HUDEP-2 (cell line): ENCODE measurements around the gene SLC22A31.
A peak's percentile ranks its signal among the peaks of the same experiment; 100 is the strongest.

Source experiments
- DNase-seq, 76 experiments: peaks; one replicate each; lab custom pipeline; 2025; ENCODE audit not compliant: unreplicated experiment in 76 of 76; lab: John Stamatoyannopoulos, UW

SLC22A31 gene

DNA sequence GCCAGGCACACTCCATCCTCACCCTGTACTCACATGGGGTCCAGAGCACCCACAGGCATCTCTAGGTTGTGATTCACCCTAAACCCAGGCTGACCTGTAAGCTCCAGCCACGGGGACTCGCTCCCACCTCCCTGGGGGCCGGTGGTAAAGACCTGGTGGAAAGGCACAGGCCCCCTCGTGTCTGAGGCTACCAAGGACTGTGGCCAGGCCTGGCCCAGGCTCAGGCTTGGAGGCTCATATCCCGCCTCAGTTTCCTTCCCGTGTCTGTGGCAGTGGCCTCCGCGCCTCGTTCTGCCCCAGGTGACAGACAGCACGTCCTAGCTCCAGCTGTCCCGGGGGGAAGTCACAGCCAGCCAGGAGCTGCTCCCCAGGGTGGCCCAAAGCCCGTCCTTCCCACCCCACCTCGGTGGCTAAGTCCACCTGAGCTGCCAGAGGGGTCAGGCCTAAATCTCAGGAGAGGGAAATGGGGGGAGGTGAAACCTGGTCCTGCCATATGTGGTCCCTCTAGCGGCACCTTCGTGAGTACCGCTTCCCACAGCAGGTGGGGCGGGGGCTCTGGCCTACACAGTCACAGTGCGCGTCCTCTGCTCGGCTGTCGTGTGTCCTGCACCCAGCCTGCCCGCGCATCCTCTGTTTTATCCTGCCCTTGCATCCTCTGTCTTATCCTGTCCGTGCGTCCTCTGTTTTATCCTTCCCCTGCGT lies 16.2 kb downstream of the SLC22A31 start:
- no peak for DNase-seq

DNA sequence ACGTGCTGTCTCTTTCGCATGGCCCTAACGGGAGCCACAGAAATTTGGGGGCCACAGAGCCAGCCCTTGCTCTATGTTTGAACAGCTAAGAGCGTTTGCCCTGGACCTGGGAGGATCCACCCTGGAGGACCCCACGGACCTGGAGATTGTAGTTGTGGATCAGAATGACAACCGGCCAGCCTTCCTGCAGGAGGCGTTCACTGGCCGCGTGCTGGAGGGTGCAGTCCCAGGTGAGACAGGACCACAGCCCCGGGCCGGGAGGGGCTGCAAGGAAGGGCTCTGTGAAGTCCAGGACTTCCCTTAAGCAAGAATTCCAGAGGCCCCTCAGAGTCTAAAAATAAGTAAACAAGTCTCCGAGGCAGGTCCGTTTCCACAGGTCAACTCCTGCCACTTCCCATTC lies 16.9 kb downstream of the SLC22A31 start:
- DNase-seq: no peak

DNA sequence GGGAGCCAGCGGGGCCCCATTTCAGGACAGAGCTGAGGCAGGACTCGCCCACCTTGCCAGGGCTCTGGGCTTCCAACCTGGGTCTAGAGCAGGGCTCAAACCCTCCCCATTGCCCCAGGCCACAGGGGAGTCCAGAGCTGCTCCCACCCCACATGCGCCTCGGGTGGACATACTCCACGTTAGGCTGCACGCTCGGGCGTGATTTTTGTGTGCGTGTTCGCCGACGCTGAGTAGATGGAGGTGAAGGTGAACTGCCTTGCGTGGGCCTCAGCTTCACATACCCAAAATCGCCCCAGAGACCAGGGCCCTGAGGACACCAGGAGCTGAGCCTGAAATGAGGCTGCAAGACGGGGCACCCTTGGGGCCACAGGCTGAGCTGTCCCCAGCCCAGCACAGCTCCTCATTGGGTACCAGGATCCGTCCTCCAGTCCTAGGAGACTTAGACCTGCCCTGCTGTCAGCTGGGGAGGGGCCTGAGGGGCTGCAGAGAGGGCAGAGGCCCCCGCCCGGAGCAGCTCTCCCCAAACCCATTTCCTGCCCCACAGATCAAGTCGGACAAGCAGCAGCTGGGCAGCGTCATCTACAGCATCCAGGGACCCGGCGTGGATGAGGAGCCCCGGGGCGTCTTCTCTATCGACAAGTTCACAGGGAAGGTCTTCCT lies 20.6 kb downstream of the SLC22A31 start:
- DNase-seq: no peak

- no peak for DNase-seq
These were observed 21.2 kb downstream of the SLC22A31 start for GRCh38 chr16:89179148-89179484.

- DNase-seq: no peak
These were observed 21.7 kb downstream of the SLC22A31 start for GRCh38 chr16:89178453-89179147.

DNA sequence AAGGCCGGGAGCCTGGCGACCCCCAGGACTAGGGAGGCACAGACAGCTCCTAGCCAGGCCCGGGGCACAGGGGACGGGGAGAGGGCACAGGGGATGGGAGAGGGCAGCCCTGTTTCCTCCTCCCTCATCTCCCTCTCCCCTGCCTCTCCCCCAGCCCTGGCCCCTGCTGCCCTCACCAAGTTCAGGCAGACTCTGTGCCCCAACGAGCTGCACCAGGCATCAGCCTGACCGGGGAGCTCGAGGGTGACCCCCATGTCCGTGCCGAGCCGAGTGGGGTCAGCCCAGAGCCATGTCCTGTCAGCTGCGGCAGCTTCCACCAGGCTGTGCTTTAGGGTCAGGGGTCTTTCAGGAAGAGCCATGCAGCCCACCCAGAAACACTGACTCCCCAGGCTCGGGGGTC lies 22.8 kb downstream of the SLC22A31 start:
- DNase-seq: no peak

DNA sequence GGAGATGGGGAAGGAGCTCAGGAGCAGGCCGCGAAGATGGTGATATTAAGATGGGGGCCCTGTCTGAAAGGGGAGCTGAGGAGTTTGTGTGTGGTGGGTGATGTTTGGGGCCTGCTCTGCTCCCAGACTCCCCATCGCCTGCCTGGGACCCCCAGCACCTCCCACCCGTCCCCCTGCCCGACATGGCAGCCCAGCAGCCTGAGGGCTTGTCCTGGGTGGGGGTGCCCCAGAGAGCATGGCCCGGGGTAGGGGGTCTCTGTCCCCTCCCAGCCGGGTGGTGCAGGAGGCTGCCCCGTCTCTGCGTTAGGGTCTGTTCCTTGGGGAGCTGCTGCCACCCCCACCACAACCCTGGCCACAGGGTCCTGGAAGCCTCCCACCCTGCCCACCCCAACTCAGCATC lies 23.6 kb downstream of the SLC22A31 start:
- no peak for DNase-seq

- DNase-seq: no peak
These were observed 24.1 kb downstream of the SLC22A31 start for GRCh38 chr16:89176147-89176690.

GRCh38 chr16:89175280-89176146 lies 24.8 kb downstream of the SLC22A31 start:
- DNase-seq: peak in 1 of 76 experiments; percentile 23

DNA sequence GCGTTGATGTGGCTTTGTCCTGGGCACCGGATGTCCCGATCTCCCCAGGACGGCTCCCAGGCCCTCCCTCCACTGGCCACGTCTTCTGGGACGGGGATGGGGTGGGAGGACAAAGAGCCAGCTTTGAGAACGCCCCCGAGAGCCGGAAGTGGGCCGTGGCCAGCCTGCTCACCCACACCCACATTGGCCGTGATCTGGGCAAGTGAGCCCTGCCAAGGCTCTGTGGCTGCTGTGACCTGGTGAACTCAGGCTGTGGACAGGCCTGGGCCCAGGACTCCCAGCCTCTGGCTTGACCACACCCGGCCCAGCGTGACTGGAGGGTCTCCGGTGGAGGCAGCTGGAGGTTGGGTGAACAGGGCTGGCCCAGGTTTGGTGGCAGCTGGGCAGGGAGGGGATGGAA lies 25.5 kb downstream of the SLC22A31 start:
- no peak for DNase-seq

DNA sequence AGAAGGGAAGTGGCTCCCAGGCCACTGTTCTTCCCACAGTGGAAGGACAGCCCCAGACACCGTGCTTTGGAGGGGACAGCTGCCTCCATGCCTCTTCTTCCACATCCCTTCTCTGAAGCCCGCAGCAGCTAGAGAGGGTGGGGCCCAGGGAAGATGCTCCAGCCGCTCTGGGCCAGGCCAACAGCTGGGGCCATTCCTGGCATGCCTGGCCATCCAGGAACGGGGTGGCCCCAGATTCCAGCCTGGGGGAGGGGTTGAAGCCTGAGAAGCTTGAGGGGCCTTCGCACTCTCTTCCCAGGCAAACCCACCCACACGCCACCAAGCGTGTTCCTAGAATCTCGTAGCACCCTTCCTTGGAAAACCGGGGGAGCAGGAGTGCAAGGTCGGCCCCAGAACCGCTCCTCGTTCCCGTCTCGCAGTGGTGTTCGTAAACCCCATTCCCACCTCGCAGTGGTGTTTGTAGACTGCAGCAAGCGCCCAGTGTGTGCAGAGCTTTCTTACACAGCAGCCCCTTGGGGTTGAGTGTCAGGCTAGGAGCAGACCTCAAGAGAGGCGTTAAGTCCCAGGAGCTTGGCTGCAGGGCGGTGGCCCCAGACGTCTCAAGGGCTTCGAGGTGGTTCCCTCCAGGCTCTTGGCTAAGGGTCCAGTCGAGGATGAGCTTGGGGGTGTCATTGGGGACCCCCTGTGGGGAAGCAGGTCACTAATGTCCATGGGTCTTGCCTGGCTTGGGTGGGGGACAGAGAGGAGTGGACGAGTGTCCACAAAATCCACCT lies 26.1 kb downstream of the SLC22A31 start:
- no peak for DNase-seq

DNA sequence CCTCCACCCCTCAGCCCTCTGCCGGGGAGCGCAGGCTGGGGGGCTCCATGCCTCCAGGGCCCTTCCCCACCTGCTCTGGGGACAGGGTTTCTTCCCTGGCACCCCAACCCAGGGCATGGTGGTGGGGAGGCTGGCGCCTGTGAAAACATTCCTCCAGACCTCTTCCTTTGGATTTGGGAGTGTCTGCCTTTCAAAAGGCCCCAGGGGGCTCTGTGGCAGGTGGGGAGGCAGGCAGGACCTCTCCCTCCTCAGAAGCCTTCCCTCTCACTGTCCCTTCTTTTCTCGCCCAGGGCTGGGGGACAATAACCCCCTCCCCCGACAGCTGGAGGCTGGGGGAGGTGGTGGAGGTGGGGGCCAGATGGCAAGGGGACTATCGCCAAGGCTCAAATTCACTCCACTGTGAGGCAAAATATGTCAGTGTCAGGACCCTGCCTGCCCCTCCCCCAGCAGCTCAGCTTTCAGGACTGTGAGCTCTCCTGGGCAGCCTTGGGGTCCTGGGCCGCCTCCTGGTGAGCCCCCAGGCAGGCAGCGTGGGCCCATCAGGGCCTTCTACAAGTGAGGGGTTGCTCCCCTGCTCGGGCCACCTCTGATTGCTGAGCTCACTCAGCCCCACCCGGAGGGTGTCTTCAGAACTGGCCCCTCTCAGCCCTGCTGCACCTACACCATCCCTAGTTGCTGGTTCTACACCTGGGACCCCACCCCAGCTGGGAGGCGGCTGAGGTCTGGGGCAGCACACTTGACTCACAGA lies 27.0 kb downstream of the SLC22A31 start:
- no peak for DNase-seq

GRCh38 chr16:89172528-89173173 lies 27.7 kb downstream of the SLC22A31 start:
- no peak for DNase-seq

DNA sequence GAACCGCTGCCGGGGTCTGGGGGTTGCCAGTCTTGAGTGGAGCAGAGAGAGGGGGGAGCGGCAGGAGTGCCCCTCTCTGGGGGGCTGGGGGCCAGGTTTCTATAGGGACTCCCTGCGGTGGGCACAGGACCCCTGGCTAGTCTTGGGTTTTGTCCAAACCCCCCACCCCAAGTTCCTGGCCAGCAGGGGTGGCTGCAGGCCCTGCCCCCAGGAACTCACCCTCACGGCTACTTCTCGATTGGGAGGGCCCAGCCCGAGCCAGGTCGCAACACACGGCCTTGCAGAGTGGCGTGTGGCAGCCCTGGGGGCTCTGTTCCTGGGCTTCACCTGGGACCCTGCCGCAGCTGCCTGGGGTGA lies 28.2 kb downstream of the SLC22A31 start:
- no peak for DNase-seq

- DNase-seq: peak in 74 of 76 experiments; percentile 52 to 97 (median 92)
These were observed 28.8 kb downstream of the SLC22A31 start, which contains the start of gene CDH15 for GRCh38 chr16:89171216-89172170. TSS of gene CDH15 (plus strand) at chr16:89171748. CDS start at chr16:89171832, 84 bp downstream.

- DNase-seq: no peak
These were observed 29.8 kb downstream of the SLC22A31 start for GRCh38 chr16:89170346-89171215.

- no peak for DNase-seq
These were observed 30.6 kb downstream of the SLC22A31 start for GRCh38 chr16:89169778-89170177.
